ENCODE results near the gene PRKCA.

GRCh38 chr17:66655461-66655860 lies 353.0 kb downstream of the PRKCA start:
- TF ChIP-seq REST (IDR thresholded peaks at IDR 0.05; ENCODE audit: insufficient read depth in 1 of 2, low read depth in 2 of 2, low read length in 2 of 2) (no peak), SIN3A (IDR thresholded peaks at IDR 0.05; ENCODE audit: borderline replicate concordance, insufficient read depth, low read length) (no peak), POLR2AphosphoS5 (IDR thresholded peaks at IDR 0.05; ENCODE audit: low read depth, low read length) (no peak), TAF1 (IDR thresholded peaks at IDR 0.05; ENCODE audit: borderline replicate concordance, insufficient read depth, low read length) (no peak)
